Calu3 (cell line): ENCODE measurements around the gene C4orf54. TPM values are rescaled to one million over a fixed set of nuclear protein-coding genes. Genes with fewer than 3 reads are reported as not detected.

Source experiments
- BruUV-seq: library from RNA; stranded (reverse); fragments of 400-500 nt; replicated peaks from 2 replicates; lab custom pipeline; 2021; lab: Mats Ljungman, UMichigan
- CTCF ChIA-PET: fragments of 300-600 bp; sonication (Branson Sonifier 250); formaldehyde crosslinking; loops from one replicate; lab custom pipeline; 2022; ENCODE audit warnings: antibody characterized with exemption; lab: Charles Lee
- DNase-seq: peaks from one replicate; pipeline ENCODE4 v3.0.0; 2022
- H3K27ac Mint-ChIP-seq: one replicate; pipeline ENCODE4 v1.8.0; 2022; ENCODE audit warnings: mixed read lengths; ENCODE audit not compliant: unreplicated experiment
- H3K27me3 Mint-ChIP-seq: one replicate; pipeline ENCODE4 v1.8.0; 2022; ENCODE audit warnings: mixed read lengths; ENCODE audit not compliant: unreplicated experiment
- H3K36me3 Mint-ChIP-seq: one replicate; pipeline ENCODE4 v1.8.0; 2022; ENCODE audit warnings: mild to moderate bottlenecking, moderate library complexity, mixed read lengths; ENCODE audit not compliant: insufficient read depth, unreplicated experiment
- H3K4me1 Mint-ChIP-seq: one replicate; pipeline ENCODE4 v1.8.0; 2022; ENCODE audit warnings: mild to moderate bottlenecking, low read depth, mixed read lengths; ENCODE audit not compliant: unreplicated experiment
- H3K4me3 Mint-ChIP-seq: one replicate; pipeline ENCODE4 v1.8.0; 2022; ENCODE audit warnings: mild to moderate bottlenecking, low read depth, moderate library complexity, mixed read lengths; ENCODE audit not compliant: unreplicated experiment
- H3K9me3 Mint-ChIP-seq: one replicate; pipeline ENCODE4 v1.8.0; 2022; ENCODE audit warnings: low read depth, mixed read lengths; ENCODE audit not compliant: unreplicated experiment
- CTCF ChIP-seq: fragments of 200-600 bp; IDR thresholded peaks from one replicate; pipeline ENCODE4 v1.8.0; 2022; ENCODE audit warnings: antibody characterized with exemption; ENCODE audit not compliant: unreplicated experiment
- intact Hi-C: fragments of 100-400 bp; cut with micrococcal nuclease; formaldehyde crosslinking; loops from one replicate; pipeline ENCODE4 v1.10.0; 2022; ENCODE audit not compliant: unreplicated experiment
- total RNA-seq: library from RNA; stranded (reverse); gene quantifications from 2 replicates; pipeline ENCODE4 v1.2.3, GENCODE V29; 2022

The C4orf54 gene
- total RNA-seq, 1 experiment from 2014 or later, result not detected

DNA sequence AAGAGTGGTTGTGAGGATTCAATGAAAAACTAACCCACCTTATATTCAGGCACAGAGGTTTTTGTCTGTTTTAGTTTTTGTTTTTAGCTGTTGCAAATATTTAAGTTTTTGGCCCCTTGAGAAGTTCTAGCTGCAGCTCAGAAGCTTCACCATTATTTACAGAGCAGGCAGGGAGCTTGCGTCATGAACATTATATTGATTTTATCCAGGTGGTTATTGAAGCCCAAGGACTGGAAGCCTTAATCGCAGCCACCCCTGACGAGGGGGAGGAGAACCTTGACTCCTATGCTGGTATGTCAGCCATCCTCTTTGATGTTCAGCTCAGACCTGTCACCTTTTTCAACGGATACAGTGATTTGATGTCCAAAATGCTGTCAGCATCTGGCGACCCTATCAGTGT is 44.9 kb downstream of the C4orf54 start:
- Mint-ChIP-seq H3K27me3 (no peaks in the 10 kb centered on the region), H3K9me3 (no peaks in the 10 kb centered on the region), H3K4me3 (no peak overlapping the region), H3K27ac (no peak overlapping the region), H3K36me3 (no peaks in the 10 kb centered on the region), H3K4me1 (peaks cover 7% of the 10 kb centered on the region)
- no TSS peak for BruUV-seq
- no peak for TF ChIP-seq CTCF
- CTCF ChIA-PET, result interaction anchor here (0.7 kb wide), 1 partner anchor 14 kb away, joined by 3 read pairs; no protein-coding TSS in a partner anchor
- DNase-seq, result no peak
- intact Hi-C loops, result no loop called here

GRCh38 chr4:99612281-99612680 is 45.3 kb downstream of the C4orf54 start:
- Mint-ChIP-seq H3K9me3 (no peaks in the 10 kb centered on the region), H3K4me1 (peaks cover 7% of the 10 kb centered on the region), H3K4me3 (no peak overlapping the region), H3K27me3 (no peaks in the 10 kb centered on the region), H3K27ac (no peak overlapping the region), H3K36me3 (no peaks in the 10 kb centered on the region)
- intact Hi-C loops, result no loop called here
- TF ChIP-seq CTCF, result no peak
- CTCF ChIA-PET, result interaction anchor here (0.7 kb wide), 1 partner anchor 13 kb away, joined by 3 read pairs; no protein-coding TSS in a partner anchor
- BruUV-seq, result no TSS peak
- no peak for DNase-seq

DNA sequence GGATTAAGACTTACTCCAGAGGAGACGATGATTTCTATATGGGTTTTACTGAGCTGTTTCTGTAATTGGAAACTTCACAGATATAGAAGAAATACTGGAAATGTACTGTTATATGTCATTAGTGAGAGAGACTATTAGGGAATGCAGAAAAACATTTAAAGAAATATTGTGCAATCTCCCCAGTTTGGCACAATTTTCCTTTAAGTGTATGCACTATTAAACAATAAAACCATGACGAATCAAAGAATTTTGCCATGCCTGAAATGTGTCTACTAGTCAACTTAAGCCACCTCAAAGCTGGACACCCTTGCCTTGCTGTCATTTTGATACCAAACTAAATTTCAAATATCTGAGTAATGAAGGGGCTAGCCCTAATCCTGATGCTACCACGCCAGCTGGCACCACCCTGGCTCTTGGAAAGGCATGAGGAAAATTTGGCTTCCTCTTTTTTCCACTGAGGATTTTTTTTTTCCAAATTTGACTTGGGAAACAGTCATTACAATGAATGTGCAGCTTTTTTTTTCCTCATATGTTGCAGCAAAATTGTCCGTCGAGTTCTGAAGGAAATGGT is 46.9 kb downstream of the C4orf54 start:
- no peaks in the 10 kb centered on the region for H3K27me3 Mint-ChIP-seq
- no peak overlapping the region for H3K4me3 Mint-ChIP-seq
- no peaks in the 10 kb centered on the region for H3K36me3 Mint-ChIP-seq
- intact Hi-C loops, result no loop called here
- no peaks in the 10 kb centered on the region for H3K9me3 Mint-ChIP-seq
- H3K27ac Mint-ChIP-seq, result no peak overlapping the region
- peaks cover 7% of the 10 kb centered on the region for H3K4me1 Mint-ChIP-seq
- no TSS peak for BruUV-seq
- TF ChIP-seq CTCF, result no peak
- CTCF ChIA-PET, result interaction anchor here (0.6 kb wide), 1 partner anchor 190 kb away, joined by 3 read pairs; no protein-coding TSS in a partner anchor
- no peak for DNase-seq

GRCh38 chr4:99608417-99608816 is 49.2 kb downstream of the C4orf54 start:
- Mint-ChIP-seq H3K27me3 (no peaks in the 10 kb centered on the region), H3K36me3 (no peaks in the 10 kb centered on the region), H3K4me3 (no peak overlapping the region), H3K4me1 (no peaks in the 10 kb centered on the region), H3K9me3 (no peaks in the 10 kb centered on the region), H3K27ac (no peak overlapping the region)
- TF ChIP-seq CTCF, result no peak
- DNase-seq, result no peak
- CTCF ChIA-PET, result no interaction called here
- BruUV-seq, result no TSS peak
- intact Hi-C loops, result no loop called here

Other genes with a start within 250 kb of the C4orf54 start
- not detected in 2 replicates for gene ADH7, start 222.5 kb downstream of the C4orf54 start, total RNA-seq
- not detected in 2 replicates for gene C4orf17, start 146.8 kb downstream of the C4orf54 start, total RNA-seq
- 2.6 and 2.9 TPM in 2 replicates for gene TRMT10A, start 93.8 kb downstream of the C4orf54 start, total RNA-seq
- 0.22 TPM in 1 of 2 replicates, not detected in the other for gene MTTP, start 83.0 kb downstream of the C4orf54 start, total RNA-seq
- 25.9 and 30.6 TPM in 2 replicates for gene DAPP1, start 159.0 kb upstream of the C4orf54 start, total RNA-seq
- gene LAMTOR3, start 236.6 kb upstream of the C4orf54 start, total RNA-seq, result 19.2 and 21.5 TPM in 2 replicates